MCF 10A (cell line): ENCODE data around the gene ANGPTL2. TPM values are rescaled to one million over a fixed set of nuclear protein-coding genes. Genes with fewer than 3 reads are reported as not detected.

Source experiments
- BruUV-seq: library from RNA; stranded (reverse); fragments of 400-500 nt; replicated peaks from 2 replicates; lab custom pipeline; 2021; lab: Mats Ljungman, UMichigan
- CTCF ChIA-PET: fragments of 300-600 bp; sonication (Branson Sonifier 250); formaldehyde crosslinking; extraction: SDS; loops from one replicate; lab custom pipeline; 2021; ENCODE audit warnings: antibody characterized with exemption, inconsistent platforms; lab: Yijun Ruan, JAX
- POLR2A ChIA-PET: fragments of 300-600, 350-650 bp; sonication (Branson Sonifier 250); formaldehyde crosslinking; extraction: SDS; loops from one replicate; lab custom pipeline; 2020; ENCODE audit warnings: antibody characterized with exemption, inconsistent platforms; lab: Yijun Ruan, JAX
- DNase-seq: peaks from one replicate; pipeline ENCODE4 v3.0.0-alpha.2; 2018; ENCODE audit not compliant: unreplicated experiment
- H3K27ac Mint-ChIP-seq: one replicate; pipeline ENCODE4 v1.8.0; 2022; ENCODE audit warnings: mild to moderate bottlenecking, low read depth, mixed read lengths; ENCODE audit not compliant: unreplicated experiment
- H3K27me3 Mint-ChIP-seq: one replicate; pipeline ENCODE4 v1.8.0; 2022; ENCODE audit warnings: mixed read lengths; ENCODE audit not compliant: insufficient read depth, unreplicated experiment
- H3K36me3 Mint-ChIP-seq: one replicate; pipeline ENCODE4 v1.8.0; 2022; ENCODE audit warnings: mild to moderate bottlenecking, moderate library complexity, mixed read lengths; ENCODE audit not compliant: insufficient read depth, unreplicated experiment
- H3K4me1 Mint-ChIP-seq: one replicate; pipeline ENCODE4 v1.8.0; 2022; ENCODE audit warnings: mixed read lengths; ENCODE audit not compliant: insufficient read depth, unreplicated experiment
- H3K4me3 Mint-ChIP-seq: one replicate; pipeline ENCODE4 v1.8.0; 2022; ENCODE audit warnings: mild to moderate bottlenecking, moderate library complexity, mixed read lengths; ENCODE audit not compliant: unreplicated experiment
- H3K9me3 Mint-ChIP-seq: one replicate; pipeline ENCODE4 v1.8.0; 2022; ENCODE audit warnings: mixed read lengths; ENCODE audit not compliant: unreplicated experiment
- CTCF ChIP-seq: fragments of 200-600 bp; IDR thresholded peaks from one replicate; pipeline ENCODE4 v1.8.0; 2022; ENCODE audit warnings: antibody characterized with exemption, mild to moderate bottlenecking; ENCODE audit not compliant: unreplicated experiment
- intact Hi-C: fragments of 100-400 bp; cut with micrococcal nuclease; formaldehyde crosslinking; loops from 2 replicates; pipeline ENCODE4 v1.14.1; 2022
- total RNA-seq: library from RNA; stranded (reverse); gene quantifications from 2 replicates; pipeline ENCODE4 v1.2.3, GENCODE V29; 2022

The ANGPTL2 gene
- total RNA-seq, 1 experiment from 2014 or later: not detected

- H3K9me3 Mint-ChIP-seq: no peaks in the 10 kb centered on the region
- H3K4me1 Mint-ChIP-seq: no peaks in the 10 kb centered on the region
- no peak overlapping the region for H3K4me3 Mint-ChIP-seq
- ChIA-PET POLR2A (no interaction called here), CTCF (interaction anchor here (0.6 to 0.7 kb wide), 2 partner anchors 35 to 1971 kb away, joined by 3 to 5 read pairs; no protein-coding TSS in a partner anchor)
- H3K27me3 Mint-ChIP-seq: no peaks in the 10 kb centered on the region
- intact Hi-C loops: no loop called here
- BruUV-seq: no TSS peak
- peak; percentile 4 for DNase-seq
- TF ChIP-seq CTCF: no peak
- no peaks in the 10 kb centered on the region for H3K36me3 Mint-ChIP-seq
- no peak overlapping the region for H3K27ac Mint-ChIP-seq
Measured at GRCh38 chr9:127076860-127077643, 45.4 kb downstream of the ANGPTL2 start.

- H3K4me3 Mint-ChIP-seq: no peak overlapping the region
- peaks cover 5% of the 10 kb centered on the region for H3K9me3 Mint-ChIP-seq
- no peaks in the 10 kb centered on the region for H3K4me1 Mint-ChIP-seq
- CTCF ChIA-PET: no interaction called here
- H3K27ac Mint-ChIP-seq: no peak overlapping the region
- intact Hi-C loops: no loop called here
- H3K36me3 Mint-ChIP-seq: no peaks in the 10 kb centered on the region
- H3K27me3 Mint-ChIP-seq: no peaks in the 10 kb centered on the region
- POLR2A ChIA-PET: interaction anchor here (1.1 kb wide), 1 partner anchor 14 kb away, joined by 5 read pairs; no protein-coding TSS in a partner anchor
- TF ChIP-seq CTCF: no peak
- BruUV-seq: no TSS peak
- DNase-seq: no peak
Measured at GRCh38 chr9:127075624-127076372, 46.6 kb downstream of the ANGPTL2 start.

- DNase-seq: no peak
- no peaks in the 10 kb centered on the region for H3K4me1 Mint-ChIP-seq
Measured at GRCh38 chr9:127074561-127075548, 47.6 kb downstream of the ANGPTL2 start.

More at GRCh38 chr9:127074561-127075548, 47.6 kb downstream of the ANGPTL2 start:
- ChIA-PET CTCF (interaction anchor here (1.0 kb wide), 1 partner anchor 26 kb away, joined by 3 read pairs; no protein-coding TSS in a partner anchor), POLR2A (interaction anchor here (1.1 kb wide), 1 partner anchor 13 kb away, joined by 5 read pairs; no protein-coding TSS in a partner anchor)
- Mint-ChIP-seq H3K36me3 (no peaks in the 10 kb centered on the region), H3K9me3 (peaks cover 5% of the 10 kb centered on the region), H3K27ac (no peak overlapping the region), H3K4me3 (no peak overlapping the region), H3K27me3 (no peaks in the 10 kb centered on the region)
- intact Hi-C loops: no loop called here
- TF ChIP-seq CTCF: no peak
- BruUV-seq: no TSS peak
